Skin epidermis (tissue), 12 donors: Measurements from ENCODE around the gene MTR.

Experiments
- H3K27ac ChIP-seq, 21 experiments: fragments of 200-600 bp; sonication (generic) in 11 of 21; one replicate each; pipeline ENCODE4 v1.5.0; 2020; ENCODE audit warnings: mild to moderate bottlenecking in 3 of 21, inconsistent platforms in 2 of 21, moderate library complexity in 2 of 21
- H3K4me3 ChIP-seq, 7 experiments: fragments of 200-600 bp; sonication (generic) in 2 of 7; one replicate each; pipeline ENCODE4 v1.5.0; 2020; ENCODE audit warnings: inconsistent platforms in 2 of 7, mild to moderate bottlenecking in 2 of 7, moderate library complexity in 1 of 7

The MTR gene

GRCh38 chr1:236860101-236860500 is 65.0 kb downstream of the MTR start:
- Histone ChIP-seq H3K4me3 (no peak overlapping the region), H3K27ac (no peak overlapping the region)

DNA sequence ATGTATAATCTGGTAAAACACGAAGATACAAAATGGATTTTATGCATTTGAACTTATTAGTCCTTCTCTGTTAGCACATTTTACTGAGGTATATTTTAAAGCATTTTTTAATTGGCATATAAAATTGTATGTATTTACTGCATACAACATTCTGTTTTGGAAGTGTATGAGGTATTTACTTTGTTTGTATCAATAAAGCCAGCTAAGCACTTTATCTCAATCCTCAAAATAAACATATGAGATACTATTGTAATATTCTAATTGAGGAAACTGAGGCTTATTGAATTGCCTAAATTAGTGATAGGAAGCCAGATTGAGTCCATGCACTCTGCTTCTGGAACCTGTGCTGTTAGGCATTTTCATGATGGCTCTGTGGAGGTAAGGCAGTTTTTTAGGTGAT is 65.6 kb downstream of the MTR start:
- no peak overlapping the region for H3K4me3 ChIP-seq

GRCh38 chr1:236861560-236862218 is 66.6 kb downstream of the MTR start:
- Histone ChIP-seq H3K27ac (peak overlapping the region in 7 of 21 experiments; percentile 1 to 76 (median 11)), H3K4me3 (no peak overlapping the region)

More for the DNA sequence above, 65.6 kb downstream of the MTR start:
- no peak overlapping the region for H3K27ac ChIP-seq

GRCh38 chr1:236862219-236862591 is 67.1 kb downstream of the MTR start:
- Histone ChIP-seq H3K27ac (peak overlapping the region in 7 of 21 experiments; percentile 1 to 76 (median 11)), H3K4me3 (no peak overlapping the region)

GRCh38 chr1:236862615-236863211 is 67.6 kb downstream of the MTR start:
- H3K27ac ChIP-seq = peak overlapping the region in 6 of 21 experiments; percentile 1 to 76 (median 26)
- no peak overlapping the region for H3K4me3 ChIP-seq

GRCh38 chr1:236864211-236864610 is 69.1 kb downstream of the MTR start:
- Histone ChIP-seq H3K4me3 (no peak overlapping the region), H3K27ac (peak overlapping the region in 1 of 21 experiments; percentile 76)

GRCh38 chr1:236864996-236865817 is 70.1 kb downstream of the MTR start:
- Histone ChIP-seq H3K4me3 (no peak overlapping the region), H3K27ac (no peak overlapping the region)

DNA sequence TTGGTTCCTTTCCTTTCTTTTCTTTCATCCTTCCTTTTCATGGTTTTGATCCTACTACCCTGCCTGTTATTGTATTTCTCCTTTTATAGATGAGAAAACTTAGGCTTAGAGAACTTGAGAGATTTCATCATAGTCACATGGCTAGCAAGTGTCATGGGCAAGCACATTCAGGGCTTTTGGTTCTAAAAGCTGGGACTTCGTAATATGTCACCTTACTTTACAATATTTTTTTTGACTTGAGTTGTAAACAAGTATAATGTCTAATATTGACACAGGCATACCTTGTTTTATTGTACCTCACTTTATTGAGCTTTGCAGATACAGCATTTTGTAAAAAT is 70.7 kb downstream of the MTR start:
- Histone ChIP-seq H3K27ac (no peak overlapping the region), H3K4me3 (no peak overlapping the region)

GRCh38 chr1:236868625-236869467 is 73.8 kb downstream of the MTR start:
- no peak overlapping the region for H3K4me3 ChIP-seq
- H3K27ac ChIP-seq = no peak overlapping the region

DNA sequence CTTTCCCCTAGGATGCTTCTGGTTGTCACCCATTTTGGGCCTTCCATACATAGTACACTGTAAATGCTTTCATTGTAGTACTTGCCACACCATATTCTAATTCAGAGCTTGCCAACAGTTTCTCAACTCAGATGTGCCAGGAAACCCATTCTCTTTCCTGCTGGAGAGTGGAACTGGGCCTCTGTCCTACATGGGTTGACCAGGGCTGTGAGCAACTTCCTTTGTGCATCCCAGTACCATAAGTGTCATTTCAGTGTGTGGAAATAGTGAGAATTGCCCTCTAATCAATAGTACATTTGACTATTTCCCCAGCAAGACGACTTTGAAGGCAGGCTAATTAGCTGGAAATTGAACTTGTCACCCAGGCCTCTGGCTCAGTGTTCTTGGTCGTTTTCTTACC is 74.8 kb downstream of the MTR start:
- H3K4me3 ChIP-seq = no peak overlapping the region
- no peak overlapping the region for H3K27ac ChIP-seq

GRCh38 chr1:236870721-236871120 is 75.6 kb downstream of the MTR start:
- Histone ChIP-seq H3K4me3 (no peak overlapping the region), H3K27ac (no peak overlapping the region)

GRCh38 chr1:236872075-236872666 is 77.1 kb downstream of the MTR start:
- no peak overlapping the region for H3K4me3 ChIP-seq
- no peak overlapping the region for H3K27ac ChIP-seq

- Histone ChIP-seq H3K27ac (no peak overlapping the region), H3K4me3 (no peak overlapping the region)
Observed at GRCh38 chr1:236875975-236876374, 80.9 kb downstream of the MTR start.

GRCh38 chr1:236877661-236878060 is 82.6 kb downstream of the MTR start:
- Histone ChIP-seq H3K4me3 (no peak overlapping the region), H3K27ac (no peak overlapping the region)

DNA sequence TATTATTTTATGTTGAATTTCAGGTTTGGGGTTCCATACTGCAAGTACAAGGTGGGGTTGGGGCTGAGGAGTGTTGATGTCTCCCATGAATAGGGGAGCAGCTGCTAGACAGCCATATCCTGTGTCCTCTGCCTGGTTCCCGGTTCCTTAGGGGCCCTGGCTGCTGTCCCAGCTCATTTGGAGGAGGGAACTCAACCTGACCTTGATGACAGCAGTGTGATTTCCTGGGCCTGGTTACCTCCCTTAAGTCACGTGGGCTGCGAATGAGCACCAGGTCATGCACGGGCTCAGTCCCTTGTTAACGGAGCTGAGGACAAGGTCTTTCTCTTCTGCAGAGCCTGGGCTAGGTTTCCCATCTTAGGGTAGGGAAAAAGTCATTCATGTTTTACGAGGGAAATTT is 85.1 kb downstream of the MTR start:
- Histone ChIP-seq H3K27ac (no peak overlapping the region), H3K4me3 (no peak overlapping the region)

GRCh38 chr1:236882678-236883077 is 87.6 kb downstream of the MTR start:
- Histone ChIP-seq H3K4me3 (no peak overlapping the region), H3K27ac (no peak overlapping the region)

DNA sequence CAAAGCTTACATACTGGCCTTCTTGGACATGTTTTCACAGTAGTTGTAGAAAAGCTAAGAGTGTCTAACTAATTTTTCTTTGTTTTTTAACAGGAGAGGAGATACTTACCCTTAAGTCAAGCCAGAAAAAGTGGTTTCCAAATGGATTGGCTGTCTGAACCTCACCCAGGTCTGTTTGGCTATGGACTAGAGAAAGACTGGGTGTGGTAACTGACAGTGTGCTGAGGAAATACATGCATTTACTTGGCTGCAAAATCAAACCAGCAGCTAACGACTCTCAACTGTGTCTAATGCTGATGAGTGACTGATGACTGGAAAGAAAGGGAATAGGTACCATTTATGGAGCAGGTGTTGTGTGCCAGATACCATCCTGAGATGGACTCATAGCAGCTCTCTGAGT is 91.1 kb downstream of the MTR start:
- H3K4me3 ChIP-seq = no peak overlapping the region
- no peak overlapping the region for H3K27ac ChIP-seq

DNA sequence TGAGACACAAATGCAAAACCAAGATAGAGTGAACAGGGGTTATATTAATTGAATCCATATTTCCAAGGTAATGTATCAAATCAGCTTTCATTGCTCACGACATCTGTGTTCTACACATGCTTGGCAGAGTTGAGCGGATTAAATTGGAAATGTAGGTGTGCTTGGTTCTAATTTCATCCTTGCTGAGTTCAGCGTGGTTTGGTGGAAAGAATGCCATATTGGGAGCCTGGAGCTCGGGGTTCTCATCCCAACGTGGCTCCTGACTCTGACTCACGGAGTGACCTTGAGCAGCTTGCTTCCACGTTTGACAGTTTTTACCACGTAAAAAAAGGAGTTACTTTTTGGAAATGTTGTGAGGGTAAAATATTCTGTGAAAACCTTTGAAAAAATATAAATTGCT is 92.0 kb downstream of the MTR start:
- Histone ChIP-seq H3K27ac (no peak overlapping the region), H3K4me3 (no peak overlapping the region)

DNA sequence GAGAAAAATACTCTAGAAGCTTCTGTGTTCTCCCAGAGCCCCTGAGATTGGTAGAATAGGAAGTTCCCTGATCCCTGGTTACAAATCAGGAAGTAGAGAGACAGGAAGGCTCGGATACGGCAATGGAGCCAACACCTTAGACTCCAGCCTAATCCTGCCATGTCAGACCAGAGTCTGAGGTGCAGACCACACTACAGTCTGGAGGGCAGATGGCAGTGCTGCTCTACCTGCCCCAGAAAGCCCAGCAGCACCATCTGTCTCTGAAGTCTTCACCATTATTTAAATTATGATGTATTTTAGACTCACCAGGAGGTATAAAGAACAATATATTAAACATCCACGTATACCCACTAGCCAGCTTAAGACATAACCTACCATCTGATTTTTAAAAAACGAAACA is 93.0 kb downstream of the MTR start:
- no peak overlapping the region for H3K4me3 ChIP-seq
- no peak overlapping the region for H3K27ac ChIP-seq

DNA sequence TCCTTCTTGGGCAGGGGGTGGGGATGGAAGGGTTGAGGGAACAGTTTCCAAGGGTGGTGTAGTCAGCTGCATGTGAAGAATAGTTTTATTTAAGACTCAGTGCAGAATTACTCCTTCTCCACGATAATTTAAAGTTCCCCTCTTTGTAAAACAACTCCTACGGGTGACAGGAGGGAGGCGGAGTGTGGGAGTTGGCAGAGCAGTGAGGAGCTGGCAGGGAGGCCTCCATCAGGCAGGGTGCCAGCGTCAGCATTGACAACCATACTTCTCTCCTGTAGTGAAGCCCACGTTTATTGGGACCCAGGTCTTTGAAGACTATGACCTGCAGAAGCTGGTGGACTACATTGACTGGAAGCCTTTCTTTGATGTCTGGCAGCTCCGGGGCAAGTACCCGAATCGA is 93.8 kb downstream of the MTR start:
- Histone ChIP-seq H3K27ac (no peak overlapping the region), H3K4me3 (no peak overlapping the region)
